PFSK-1 (cell line): ENCODE data around the gene VSIG10L2.

ENCODE experiments used
- POLR2AphosphoS5 ChIP-seq: IDR thresholded peaks from 2 replicates; pipeline ENCODE4 v1.6.1; 2012; ENCODE audit warnings: low read depth, mild to moderate bottlenecking, control low read depth, low read length, moderate library complexity
- REST ChIP-seq, 2 experiments: IDR thresholded peaks; 2 replicates each; pipeline versions ENCODE4 v1.6.1 to v1.8.0; 2011 to 2012; ENCODE audit warnings: low read depth in 2 of 2, low read length in 2 of 2, control low read depth in 1 of 2, inconsistent platforms in 1 of 2, mild to moderate bottlenecking in 1 of 2, moderate library complexity in 1 of 2; ENCODE audit not compliant: insufficient read depth in 1 of 2
- SIN3A ChIP-seq: IDR thresholded peaks from 2 replicates; pipeline ENCODE4 v1.6.1; 2012; ENCODE audit warnings: mild to moderate bottlenecking, low read length, moderate library complexity, borderline replicate concordance; ENCODE audit not compliant: insufficient read depth

- TF ChIP-seq SIN3A (no peak), POLR2AphosphoS5 (no peak), REST (IDR thresholded peaks at IDR 0.05; ENCODE audit: insufficient read depth in 1 of 2, low read depth in 2 of 2, low read length in 2 of 2) (no peak)
Measured at GRCh38 chr11:125976156-125976555, 30.3 kb downstream of the VSIG10L2 start.
